ENCODE results near the gene ZNF836. TPM values are rescaled to one million over a fixed set of nuclear protein-coding genes. Genes with fewer than 3 reads are reported as not detected.

Gene ZNF836
- total and polyA plus RNA-seq, 11 donors = 3.0 to 11.0 (median 7.1) TPM

- ATAC-seq (no peak), DNase-seq (no peak)
- Histone ChIP-seq H3K27me3 (no peaks in the 10 kb centered on the region), H3K4me1 (peaks cover 0 to 21% (median 14%) of the 10 kb centered on the region in 12 donors), H3K27ac (peak overlapping the region; percentile 79 to 97 (median 92)), H3K36me3 (no peaks in the 10 kb centered on the region), H3K9me3 (peaks cover 0 to 28% (median 0%) of the 10 kb centered on the region in 12 donors), H3K4me3 (peak overlapping the region; percentile 60 to 93 (median 82))
- 0 to 2% (median 1%) methylated on average over 7 of the region's 7 CpGs for WGBS, 4 donors
- TF ChIP-seq CTCF (IDR thresholded peaks at IDR 0.05) (no peak), POLR2A (IDR thresholded peaks at IDR 0.05) (no peak)
- intact Hi-C loops (cut with DNase I) = loop anchor here (1.0 to 10.0 kb wide), 14 partner anchors 32 to 610 kb away; partner anchors contain the start of genes PPP2R1A (in 4 of the 10), ZNF836 (in 3 of the 10) and ZNF841 (in 1 of the 10)
Observed at GRCh38 chr19:52138983-52139251, 32.5 kb downstream of the ZNF836 start.

GRCh38 chr19:52138278-52138982 lies 33.0 kb downstream of the ZNF836 start:
- intact Hi-C loops (cut with DNase I) = loop anchor here in 8 of 10 donors (2.0 to 10.0 kb wide), 9 partner anchors 32 to 610 kb away; partner anchors contain the start of genes PPP2R1A (in 3 of the 8), ZNF836 (in 3 of the 8) and ZNF841 (in 1 of the 8)
- peak in 1 of 4 donors; percentile 28 for ATAC-seq
- Histone ChIP-seq H3K4me1 (peaks cover 0 to 21% (median 14%) of the 10 kb centered on the region in 12 donors), H3K36me3 (no peaks in the 10 kb centered on the region), H3K27me3 (no peaks in the 10 kb centered on the region), H3K9me3 (peaks cover 0 to 25% (median 0%) of the 10 kb centered on the region in 12 donors), H3K27ac (peak overlapping the region in 11 of 12 donors; percentile 81 to 97 (median 93)), H3K4me3 (peak overlapping the region in 11 of 12 donors; percentile 60 to 93 (median 82))
- TF ChIP-seq POLR2A (IDR thresholded peaks at IDR 0.05) (no peak), CTCF (IDR thresholded peaks at IDR 0.05) (no peak)
- 8 to 12% (median 10%) methylated on average over 14 of the region's 14 CpGs for WGBS, 4 donors
- DNase-seq = peak in 3 of 5 donors; percentile 21 to 33 (median 29)

- intact Hi-C loops (cut with DNase I) = no loop called here
- WGBS, 4 donors = 95 to 99% (median 98%) methylated on average over 3 of the region's 3 CpGs
- Histone ChIP-seq H3K36me3 (peaks cover 12 to 100% (median 82%) of the 10 kb centered on the region in 9 donors), H3K27me3 (no peaks in the 10 kb centered on the region), H3K4me1 (no peaks in the 10 kb centered on the region), H3K4me3 (no peak overlapping the region), H3K9me3 (peaks cover 0 to 100% (median 82%) of the 10 kb centered on the region in 12 donors), H3K27ac (no peak overlapping the region)
- ATAC-seq = no peak
- no peak for DNase-seq
- TF ChIP-seq CTCF (IDR thresholded peaks at IDR 0.05) = no peak
- no peak for TF ChIP-seq POLR2A (IDR thresholded peaks at IDR 0.05)
Observed at GRCh38 chr19:52120286-52120685, 51.1 kb downstream of the ZNF836 start.

GRCh38 chr19:52115526-52116053 lies 55.8 kb downstream of the ZNF836 start:
- H3K9me3 ChIP-seq = peaks cover 13 to 100% (median 100%) of the 10 kb centered on the region in 12 donors

More at GRCh38 chr19:52115526-52116053, 55.8 kb downstream of the ZNF836 start:
- WGBS, 4 donors = 98 to 99% (median 98%) methylated on average over 12 of the region's 12 CpGs
- no peak overlapping the region for H3K4me3 ChIP-seq
- no peak overlapping the region for H3K27ac ChIP-seq
- no peak for ATAC-seq
- intact Hi-C loops (cut with DNase I) = no loop called here
- peaks cover 12 to 72% (median 46%) of the 10 kb centered on the region in 9 donors for H3K36me3 ChIP-seq
- TF ChIP-seq POLR2A (IDR thresholded peaks at IDR 0.05) = no peak
- TF ChIP-seq CTCF (IDR thresholded peaks at IDR 0.05) = no peak
- no peaks in the 10 kb centered on the region for H3K4me1 ChIP-seq
- no peak for DNase-seq
- H3K27me3 ChIP-seq = no peaks in the 10 kb centered on the region

All from heart left ventricle (tissue), 16 donors.